Measurements from ENCODE around the gene MCM3AP.
"Not testable (repeated sequence)": the region's sequence is repeated elsewhere in the genome, so short reads cannot be mapped to it uniquely, and the experiment has no call there.

The MCM3AP gene

GRCh38 chr21:46322351-46323226, 37.2 kb upstream of the MCM3AP start:
- Histone ChIP-seq H3K4me2 (ENCODE audit: low read length) (peak overlapping the region; percentile 98), H3K4me3 (ENCODE audit: low read length) (peak overlapping the region; percentile 99), H3K9ac (ENCODE audit: low read depth, low read length) (peak overlapping the region; percentile 93), H3K9me3 (replicated peaks; ENCODE audit: low read length) (no peaks in the 10 kb centered on the region), H3K4me1 (ENCODE audit: control insufficient read depth, insufficient read depth, low read length) (peaks cover 33% of the 10 kb centered on the region), H3K36me3 (ENCODE audit: insufficient read depth, low read length) (peaks cover 4% of the 10 kb centered on the region), H3K27me3 (ENCODE audit: control insufficient read depth, insufficient read depth, low read length) (no peaks in the 10 kb centered on the region)

GRCh38 chr21:46320331-46320801, 35.0 kb upstream of the MCM3AP start:
- Histone ChIP-seq H3K9ac (ENCODE audit: low read depth, low read length) (no peak overlapping the region), H3K4me2 (ENCODE audit: low read length) (peak overlapping the region; percentile 55), H3K4me1 (ENCODE audit: control insufficient read depth, insufficient read depth, low read length) (peaks cover 21% of the 10 kb centered on the region), H3K36me3 (ENCODE audit: insufficient read depth, low read length) (no peaks in the 10 kb centered on the region), H3K9me3 (replicated peaks; ENCODE audit: low read length) (no peaks in the 10 kb centered on the region), H3K4me3 (ENCODE audit: low read length) (no peak overlapping the region), H3K27me3 (ENCODE audit: control insufficient read depth, insufficient read depth, low read length) (no peaks in the 10 kb centered on the region)

- Histone ChIP-seq H3K4me1 (ENCODE audit: control insufficient read depth, insufficient read depth, low read length) (peaks cover 21% of the 10 kb centered on the region), H3K9ac (ENCODE audit: low read depth, low read length) (no peak overlapping the region), H3K36me3 (ENCODE audit: insufficient read depth, low read length) (no peaks in the 10 kb centered on the region), H3K4me2 (ENCODE audit: low read length) (no peak overlapping the region), H3K9me3 (replicated peaks; ENCODE audit: low read length) (no peaks in the 10 kb centered on the region), H3K4me3 (ENCODE audit: low read length) (no peak overlapping the region), H3K27me3 (ENCODE audit: control insufficient read depth, insufficient read depth, low read length) (no peaks in the 10 kb centered on the region)
Measured at GRCh38 chr21:46319186-46319585, 33.8 kb upstream of the MCM3AP start.

- no peaks in the 10 kb centered on the region for H3K36me3 ChIP-seq (ENCODE audit: insufficient read depth, low read length)
- H3K27me3 ChIP-seq (ENCODE audit: control insufficient read depth, insufficient read depth, low read length): no peaks in the 10 kb centered on the region
- H3K4me2 ChIP-seq (ENCODE audit: low read length): no peak overlapping the region
- peaks cover 21% of the 10 kb centered on the region for H3K4me1 ChIP-seq (ENCODE audit: control insufficient read depth, insufficient read depth, low read length)
- H3K4me3 ChIP-seq (ENCODE audit: low read length): no peak overlapping the region
- no peak overlapping the region for H3K9ac ChIP-seq (ENCODE audit: low read depth, low read length)
- no peaks in the 10 kb centered on the region for H3K9me3 ChIP-seq (replicated peaks; ENCODE audit: low read length)
Measured at GRCh38 chr21:46318464-46318845, 33.0 kb upstream of the MCM3AP start.

- Histone ChIP-seq H3K9ac (ENCODE audit: low read depth, low read length) (no peak overlapping the region), H3K9me3 (replicated peaks; ENCODE audit: low read length) (no peaks in the 10 kb centered on the region)
Measured at GRCh38 chr21:46317710-46318463, 32.5 kb upstream of the MCM3AP start.

GRCh38 chr21:46316708-46317324, 31.4 kb upstream of the MCM3AP start:
- H3K36me3 ChIP-seq (ENCODE audit: insufficient read depth, low read length): no peaks in the 10 kb centered on the region
- H3K4me1 ChIP-seq (ENCODE audit: control insufficient read depth, insufficient read depth, low read length): peaks cover 8% of the 10 kb centered on the region
- H3K4me2 ChIP-seq (ENCODE audit: low read length): no peak overlapping the region
- no peaks in the 10 kb centered on the region for H3K9me3 ChIP-seq (replicated peaks; ENCODE audit: low read length)
- H3K27me3 ChIP-seq (ENCODE audit: control insufficient read depth, insufficient read depth, low read length): no peaks in the 10 kb centered on the region
- no peak overlapping the region for H3K9ac ChIP-seq (ENCODE audit: low read depth, low read length)
- H3K4me3 ChIP-seq (ENCODE audit: low read length): no peak overlapping the region

More at GRCh38 chr21:46317710-46318463, 32.5 kb upstream of the MCM3AP start:
- Histone ChIP-seq H3K27me3 (ENCODE audit: control insufficient read depth, insufficient read depth, low read length) (no peaks in the 10 kb centered on the region), H3K4me2 (ENCODE audit: low read length) (no peak overlapping the region), H3K4me3 (ENCODE audit: low read length) (no peak overlapping the region), H3K36me3 (ENCODE audit: insufficient read depth, low read length) (no peaks in the 10 kb centered on the region), H3K4me1 (ENCODE audit: control insufficient read depth, insufficient read depth, low read length) (peaks cover 18% of the 10 kb centered on the region)

- Histone ChIP-seq H3K9me3 (replicated peaks; ENCODE audit: low read length) (no peaks in the 10 kb centered on the region), H3K9ac (ENCODE audit: low read depth, low read length) (no peak overlapping the region), H3K4me2 (ENCODE audit: low read length) (no peak overlapping the region), H3K4me3 (ENCODE audit: low read length) (no peak overlapping the region), H3K4me1 (ENCODE audit: control insufficient read depth, insufficient read depth, low read length) (no peaks in the 10 kb centered on the region), H3K27me3 (ENCODE audit: control insufficient read depth, insufficient read depth, low read length) (no peaks in the 10 kb centered on the region), H3K36me3 (ENCODE audit: insufficient read depth, low read length) (no peaks in the 10 kb centered on the region)
Measured at GRCh38 chr21:46314441-46315020, 29.1 kb upstream of the MCM3AP start.

- Histone ChIP-seq H3K9me3 (replicated peaks; ENCODE audit: low read length) (no peaks in the 10 kb centered on the region), H3K4me1 (ENCODE audit: control insufficient read depth, insufficient read depth, low read length) (no peaks in the 10 kb centered on the region), H3K4me3 (ENCODE audit: low read length) (no peak overlapping the region), H3K4me2 (ENCODE audit: low read length) (no peak overlapping the region), H3K9ac (ENCODE audit: low read depth, low read length) (no peak overlapping the region), H3K27me3 (ENCODE audit: control insufficient read depth, insufficient read depth, low read length) (no peaks in the 10 kb centered on the region), H3K36me3 (ENCODE audit: insufficient read depth, low read length) (no peaks in the 10 kb centered on the region)
Measured at GRCh38 chr21:46312949-46313348, 27.5 kb upstream of the MCM3AP start.

GRCh38 chr21:46311568-46311967, 26.2 kb upstream of the MCM3AP start:
- H3K4me3 ChIP-seq (ENCODE audit: low read length): no peak overlapping the region
- no peaks in the 10 kb centered on the region for H3K36me3 ChIP-seq (ENCODE audit: insufficient read depth, low read length)
- no peak overlapping the region for H3K9ac ChIP-seq (ENCODE audit: low read depth, low read length)
- peaks cover 6% of the 10 kb centered on the region for H3K4me1 ChIP-seq (ENCODE audit: control insufficient read depth, insufficient read depth, low read length)
- H3K4me2 ChIP-seq (ENCODE audit: low read length): no peak overlapping the region
- no peaks in the 10 kb centered on the region for H3K9me3 ChIP-seq (replicated peaks; ENCODE audit: low read length)
- no peaks in the 10 kb centered on the region for H3K27me3 ChIP-seq (ENCODE audit: control insufficient read depth, insufficient read depth, low read length)

- H3K4me2 ChIP-seq (ENCODE audit: low read length); H3K9ac ChIP-seq (ENCODE audit: low read depth, low read length); H3K4me1 ChIP-seq (ENCODE audit: control insufficient read depth, insufficient read depth, low read length); H3K36me3 ChIP-seq (ENCODE audit: insufficient read depth, low read length); H3K27me3 ChIP-seq (ENCODE audit: control insufficient read depth, insufficient read depth, low read length); H3K4me3 ChIP-seq (ENCODE audit: low read length); H3K9me3 ChIP-seq (replicated peaks; ENCODE audit: low read length): not testable (repeated sequence)
Measured at GRCh38 chr21:46310260-46310659, 24.8 kb upstream of the MCM3AP start.

GRCh38 chr21:46308431-46308830, 23.0 kb upstream of the MCM3AP start:
- H3K4me3 ChIP-seq (ENCODE audit: low read length): no peak overlapping the region
- H3K27me3 ChIP-seq (ENCODE audit: control insufficient read depth, insufficient read depth, low read length): no peaks in the 10 kb centered on the region
- no peak overlapping the region for H3K4me2 ChIP-seq (ENCODE audit: low read length)
- H3K9me3 ChIP-seq (replicated peaks; ENCODE audit: low read length): no peaks in the 10 kb centered on the region
- peaks cover 6% of the 10 kb centered on the region for H3K4me1 ChIP-seq (ENCODE audit: control insufficient read depth, insufficient read depth, low read length)
- H3K36me3 ChIP-seq (ENCODE audit: insufficient read depth, low read length): peaks cover 7% of the 10 kb centered on the region
- no peak overlapping the region for H3K9ac ChIP-seq (ENCODE audit: low read depth, low read length)

All from skeletal muscle satellite cell (primary cell).